Measurements from ENCODE around the gene BPIFB6. TPM values are rescaled to one million over a fixed set of nuclear protein-coding genes. Genes with fewer than 3 reads are reported as not detected.

The BPIFB6 gene
- total and polyA plus RNA-seq, 9 donors, result not detected

DNA sequence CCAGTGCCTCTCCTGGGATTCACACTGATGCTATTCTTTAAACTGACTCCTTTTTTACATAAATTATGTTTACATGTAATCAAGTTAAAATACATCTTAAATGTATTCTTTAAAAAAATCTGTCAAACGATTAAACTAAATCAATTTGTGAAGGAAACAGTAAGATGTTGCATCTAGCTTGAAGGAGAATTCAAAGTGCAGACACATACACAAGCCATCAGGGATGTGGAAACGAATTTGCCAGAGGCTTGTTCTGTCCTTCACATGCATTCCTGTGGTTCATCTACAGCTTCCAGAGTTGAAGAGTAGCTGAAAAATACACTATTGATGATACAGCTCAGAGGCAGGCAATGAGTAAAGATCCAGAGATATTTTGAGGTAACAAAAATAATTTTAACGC is 15.0 kb downstream of the BPIFB6 start:
- intact Hi-C loops (cut with DNase I), result no loop called here
- Histone ChIP-seq H3K4me3 (no peak overlapping the region), H3K9me3 (peaks cover 0 to 6% of the 10 kb centered on the region in 2 donors), H3K27ac (no peak overlapping the region), H3K4me1 (ENCODE audit: insufficient read depth) (no peaks in the 10 kb centered on the region), H3K36me3 (no peaks in the 10 kb centered on the region), H3K27me3 (no peaks in the 10 kb centered on the region)
- no peak for DNase-seq
- WGBS, 3 donors, result 72 to 77% (median 75%) methylated on average over 3 of the region's 3 CpGs
- no peak for TF ChIP-seq POLR2A (IDR thresholded peaks at IDR 0.05)
- TF ChIP-seq, protein P1, sequence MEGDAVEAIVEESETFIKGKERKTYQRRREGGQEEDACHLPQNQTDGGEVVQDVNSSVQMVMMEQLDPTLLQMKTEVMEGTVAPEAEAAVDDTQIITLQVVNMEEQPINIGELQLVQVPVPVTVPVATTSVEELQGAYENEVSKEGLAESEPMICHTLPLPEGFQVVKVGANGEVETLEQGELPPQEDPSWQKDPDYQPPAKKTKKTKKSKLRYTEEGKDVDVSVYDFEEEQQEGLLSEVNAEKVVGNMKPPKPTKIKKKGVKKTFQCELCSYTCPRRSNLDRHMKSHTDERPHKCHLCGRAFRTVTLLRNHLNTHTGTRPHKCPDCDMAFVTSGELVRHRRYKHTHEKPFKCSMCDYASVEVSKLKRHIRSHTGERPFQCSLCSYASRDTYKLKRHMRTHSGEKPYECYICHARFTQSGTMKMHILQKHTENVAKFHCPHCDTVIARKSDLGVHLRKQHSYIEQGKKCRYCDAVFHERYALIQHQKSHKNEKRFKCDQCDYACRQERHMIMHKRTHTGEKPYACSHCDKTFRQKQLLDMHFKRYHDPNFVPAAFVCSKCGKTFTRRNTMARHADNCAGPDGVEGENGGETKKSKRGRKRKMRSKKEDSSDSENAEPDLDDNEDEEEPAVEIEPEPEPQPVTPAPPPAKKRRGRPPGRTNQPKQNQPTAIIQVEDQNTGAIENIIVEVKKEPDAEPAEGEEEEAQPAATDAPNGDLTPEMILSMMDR (IDR thresholded peaks at IDR 0.05), result no peak
- TF ChIP-seq EP300 (IDR thresholded peaks at IDR 0.05), result no peak

- Histone ChIP-seq H3K4me3 (no peak overlapping the region), H3K9me3 (no peaks in the 10 kb centered on the region), H3K27me3 (no peaks in the 10 kb centered on the region), H3K36me3 (no peaks in the 10 kb centered on the region), H3K4me1 (ENCODE audit: insufficient read depth) (no peaks in the 10 kb centered on the region), H3K27ac (no peak overlapping the region)
- no peak for DNase-seq
- no peak for TF ChIP-seq POLR2A (IDR thresholded peaks at IDR 0.05)
- TF ChIP-seq EP300 (IDR thresholded peaks at IDR 0.05), result no peak
- TF ChIP-seq, protein P1 (IDR thresholded peaks at IDR 0.05), result no peak
- intact Hi-C loops (cut with DNase I), result no loop called here
- 63 to 86% (median 72%) methylated on average over 4 of the region's 4 CpGs for WGBS, 3 donors
Measured at GRCh38 chr20:33051333-33051732, 19.9 kb downstream of the BPIFB6 start.

DNA sequence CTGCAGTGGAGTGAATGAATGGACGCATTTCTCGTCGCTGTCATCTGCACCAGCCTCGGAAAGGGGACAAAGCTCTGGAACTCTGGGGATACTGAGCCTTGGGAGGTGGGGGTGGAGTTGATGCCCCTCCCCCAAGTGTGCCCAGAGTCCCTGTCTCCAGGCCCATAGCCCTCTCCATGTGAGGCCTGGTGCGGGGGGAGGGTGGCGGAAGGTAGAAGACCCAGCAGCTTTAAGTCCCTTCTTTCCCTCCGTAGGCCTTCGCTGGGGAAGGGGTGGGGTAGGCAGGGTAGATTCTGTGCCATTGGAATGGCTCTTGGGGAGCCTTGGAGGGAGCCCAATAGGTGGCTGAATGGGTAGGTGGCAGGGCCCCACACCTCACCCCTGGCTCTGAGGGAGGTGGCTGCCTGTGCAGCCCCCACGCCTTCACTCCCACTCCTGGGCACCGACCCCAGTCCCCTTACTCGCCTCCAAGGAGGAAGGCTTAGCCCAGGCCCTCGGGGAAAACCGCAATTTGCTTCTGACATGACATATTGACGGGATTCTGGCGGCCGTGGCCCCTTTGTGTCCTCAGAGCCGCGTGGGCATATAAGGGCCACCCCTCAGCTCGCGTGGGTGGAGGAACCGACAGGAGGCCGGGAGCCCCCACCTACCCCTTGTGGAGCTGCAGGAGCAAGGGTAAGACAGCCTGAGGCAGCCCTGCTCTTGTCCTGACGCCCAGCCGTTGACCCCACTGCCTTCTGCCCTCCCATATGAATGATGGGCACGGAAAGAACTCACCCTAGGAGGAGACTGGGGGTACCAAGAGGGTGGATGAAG is 22.1 kb downstream of the BPIFB6 start, which contains the start of gene BPIFB3:
BPIFB3 (plus strand) TSS at position 613 of the 816 bp plus-strand sequence. CDS start 1,533 bp downstream, outside the sequence.
- 51 to 62% (median 52%) methylated on average over 25 of the region's 25 CpGs for WGBS, 3 donors
- intact Hi-C loops (cut with DNase I), result no loop called here
- Histone ChIP-seq H3K9me3 (no peaks in the 10 kb centered on the region), H3K27ac (no peak within 1 kb of the TSS), H3K27me3 (no peaks in the 10 kb centered on the region), H3K4me3 (no peak within 1 kb of the TSS), H3K4me1 (ENCODE audit: insufficient read depth) (no peaks in the 10 kb centered on the region), H3K36me3 (no peaks in the 10 kb centered on the region)
- no peak for DNase-seq
- TF ChIP-seq EP300 (IDR thresholded peaks at IDR 0.05) (no peak), POLR2A (IDR thresholded peaks at IDR 0.05) (no peak)
- TF ChIP-seq, protein P1 (IDR thresholded peaks at IDR 0.05), result no peak

DNA sequence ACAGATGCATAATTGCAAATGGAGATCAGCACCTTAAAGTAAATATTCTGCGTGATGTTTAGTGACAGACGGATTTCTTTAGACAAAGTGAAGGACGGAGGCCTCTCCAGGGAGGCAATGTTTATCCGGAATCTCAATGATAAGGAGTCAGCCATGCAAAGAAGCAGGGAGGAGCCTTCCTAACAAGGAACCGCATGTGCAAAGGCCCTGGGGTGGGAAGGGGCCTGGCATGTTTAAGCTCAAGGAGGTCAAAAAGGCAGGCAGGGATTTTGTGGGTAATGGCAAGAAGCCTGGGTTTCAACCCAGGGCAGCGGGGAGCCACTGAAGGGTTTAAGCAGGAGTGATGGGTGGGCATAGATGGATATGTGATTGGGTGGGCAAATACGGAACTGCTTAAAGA is 22.9 kb downstream of the BPIFB6 start:
- no peak overlapping the region for H3K4me3 ChIP-seq
- no peak for DNase-seq
- intact Hi-C loops (cut with DNase I), result no loop called here
- no peak for TF ChIP-seq POLR2A (IDR thresholded peaks at IDR 0.05)
- no peak for TF ChIP-seq EP300 (IDR thresholded peaks at IDR 0.05)
- TF ChIP-seq, protein P1 (IDR thresholded peaks at IDR 0.05), result no peak
- 50 to 67% (median 55%) methylated on average over 7 of the region's 7 CpGs for WGBS, 3 donors
- H3K27ac ChIP-seq, result no peak overlapping the region
- no peaks in the 10 kb centered on the region for H3K27me3 ChIP-seq
- H3K4me1 ChIP-seq (ENCODE audit: insufficient read depth), result no peaks in the 10 kb centered on the region
- H3K36me3 ChIP-seq, result no peaks in the 10 kb centered on the region
- no peaks in the 10 kb centered on the region for H3K9me3 ChIP-seq
